WTC11 (cell line): ENCODE data around the gene EFNB3. TPM values are rescaled to one million over a fixed set of nuclear protein-coding genes. Genes with fewer than 3 reads are reported as not detected.

Source experiments
- ATAC-seq: fragments of 200-7000 bp; cut with Tn5 transposase; 2 replicates; pipeline ENCODE4 v1.10.0; 2021; ENCODE audit warnings: mild to moderate bottlenecking, moderate library complexity
- CTCF ChIA-PET: fragments of 300-600 bp; sonication (Branson Sonifier 250); formaldehyde crosslinking; loops from one replicate; lab custom pipeline; 2021; ENCODE audit warnings: antibody characterized with exemption; lab: Charles Lee
- POLR2A ChIA-PET: fragments of 350-600 bp; sonication (Branson Sonifier 250); formaldehyde crosslinking; loops from one replicate; lab custom pipeline; 2021; ENCODE audit warnings: antibody characterized with exemption; lab: Charles Lee
- DNase-seq: peaks from one replicate; pipeline ENCODE4 v3.0.0; 2021; ENCODE audit warnings: low spot score
- H3K27ac Mint-ChIP-seq: 2 replicates; pipeline ENCODE4 v1.8.0; 2021; ENCODE audit warnings: mixed read lengths
- H3K27me3 Mint-ChIP-seq: 2 replicates; pipeline ENCODE4 v1.8.0; 2021; ENCODE audit warnings: low read depth, mild to moderate bottlenecking, moderate library complexity, mixed read lengths
- H3K36me3 Mint-ChIP-seq: 2 replicates; pipeline ENCODE4 v1.8.0; 2021; ENCODE audit warnings: mixed read lengths
- H3K4me1 Mint-ChIP-seq: 2 replicates; pipeline ENCODE4 v1.8.0; 2022; ENCODE audit warnings: mixed read lengths
- H3K4me3 Mint-ChIP-seq: 2 replicates; pipeline ENCODE4 v1.8.0; 2021; ENCODE audit warnings: mild to moderate bottlenecking, moderate library complexity, mixed read lengths
- H3K9me3 Mint-ChIP-seq: 2 replicates; pipeline ENCODE4 v1.8.0; 2021; ENCODE audit warnings: mixed read lengths
- ATF2 ChIP-seq: sonication (generic); formaldehyde crosslinking; IDR thresholded peaks from 2 replicates; pipeline ENCODE4 v1.8.1; 2022; ENCODE audit warnings: low read depth, missing genetic modification reagents, borderline replicate concordance
- CREM ChIP-seq: sonication (generic); formaldehyde crosslinking; IDR thresholded peaks from 2 replicates; pipeline ENCODE4 v1.8.1; 2022; ENCODE audit warnings: mild to moderate bottlenecking, missing genetic modification reagents, moderate library complexity
- E2F1 ChIP-seq: sonication (generic); formaldehyde crosslinking; IDR thresholded peaks from 2 replicates; pipeline ENCODE4 v1.8.0; 2022; ENCODE audit warnings: mild to moderate bottlenecking, missing genetic modification reagents
- E2F4 ChIP-seq: sonication (generic); formaldehyde crosslinking; IDR thresholded peaks from 2 replicates; pipeline ENCODE4 v1.8.1; 2022; ENCODE audit warnings: low read depth, mild to moderate bottlenecking, moderate library complexity, missing genetic modification reagents, borderline replicate concordance
- EMX1 ChIP-seq: fragments of 250-450 bp; sonication (Bioruptor Pico); IDR thresholded peaks from 2 replicates; pipeline ENCODE4 v1.8.0; 2021; ENCODE audit warnings: mild to moderate bottlenecking
- FOXP4 ChIP-seq: sonication (generic); formaldehyde crosslinking; IDR thresholded peaks from 2 replicates; pipeline ENCODE4 v1.8.0; 2022; ENCODE audit warnings: mild to moderate bottlenecking, missing genetic modification reagents
- HMGXB4 ChIP-seq: sonication (generic); formaldehyde crosslinking; IDR thresholded peaks from 2 replicates; pipeline ENCODE4 v1.8.1; 2023; ENCODE audit warnings: mild to moderate bottlenecking, moderate library complexity, missing genetic modification reagents
- IRF1 ChIP-seq: sonication (generic); formaldehyde crosslinking; IDR thresholded peaks from 2 replicates; pipeline ENCODE4 v1.8.0; 2023; ENCODE audit warnings: missing genetic modification reagents
- IRF2 ChIP-seq: sonication (generic); formaldehyde crosslinking; IDR thresholded peaks from 2 replicates; pipeline ENCODE4 v1.8.0; 2022; ENCODE audit warnings: low read depth, missing genetic modification reagents, borderline replicate concordance
- JUN ChIP-seq: sonication (generic); formaldehyde crosslinking; IDR thresholded peaks from 2 replicates; pipeline ENCODE4 v1.8.0; 2023; ENCODE audit warnings: mild to moderate bottlenecking, missing genetic modification reagents
- MAX ChIP-seq: sonication (generic); formaldehyde crosslinking; IDR thresholded peaks from 2 replicates; pipeline ENCODE4 v1.8.0; 2022; ENCODE audit warnings: mild to moderate bottlenecking, missing genetic modification reagents
- MYBL2 ChIP-seq: sonication (generic); formaldehyde crosslinking; IDR thresholded peaks from 2 replicates; pipeline ENCODE4 v1.8.1; 2023; ENCODE audit warnings: mild to moderate bottlenecking, moderate library complexity, missing genetic modification reagents
- NFATC4 ChIP-seq: fragments of 250-450 bp; sonication (Bioruptor Pico); IDR thresholded peaks from 2 replicates; pipeline ENCODE4 v1.9.0; 2021; ENCODE audit warnings: mild to moderate bottlenecking
- NR1H2 ChIP-seq: sonication (generic); formaldehyde crosslinking; IDR thresholded peaks from 2 replicates; pipeline ENCODE4 v1.9.0; 2021; ENCODE audit warnings: mild to moderate bottlenecking, moderate library complexity, missing genetic modification reagents
- OVOL2 ChIP-seq: fragments of 250-450 bp; sonication (Bioruptor Pico); IDR thresholded peaks from 2 replicates; pipeline ENCODE4 v1.9.0; 2021; ENCODE audit warnings: mild to moderate bottlenecking, borderline replicate concordance
- PRRX2 ChIP-seq: fragments of 250-450 bp; sonication (Bioruptor Pico); IDR thresholded peaks from 2 replicates; pipeline ENCODE4 v1.8.0; 2021; ENCODE audit warnings: mild to moderate bottlenecking
- SP1 ChIP-seq: sonication (generic); formaldehyde crosslinking; conservative IDR thresholded peaks from 2 replicates; pipeline ENCODE4 v1.8.1; 2022; ENCODE audit warnings: missing genetic modification reagents
- TEAD4 ChIP-seq: sonication (generic); formaldehyde crosslinking; IDR thresholded peaks from 2 replicates; pipeline ENCODE4 v1.8.0; 2022; ENCODE audit warnings: mild to moderate bottlenecking, missing genetic modification reagents
- USF2 ChIP-seq: sonication (generic); formaldehyde crosslinking; IDR thresholded peaks from 2 replicates; pipeline ENCODE4 v1.8.1; 2023; ENCODE audit warnings: mild to moderate bottlenecking, missing genetic modification reagents, moderate library complexity
- ZBTB21 ChIP-seq: sonication (generic); formaldehyde crosslinking; IDR thresholded peaks from 2 replicates; pipeline ENCODE4 v1.8.1; 2023; ENCODE audit warnings: mild to moderate bottlenecking, missing genetic modification reagents, borderline replicate concordance
- ZNF121 ChIP-seq: sonication (generic); formaldehyde crosslinking; IDR thresholded peaks from 2 replicates; pipeline ENCODE4 v1.8.0; 2023; ENCODE audit warnings: missing genetic modification reagents
- ZNF232 ChIP-seq: sonication (generic); formaldehyde crosslinking; IDR thresholded peaks from 2 replicates; pipeline ENCODE4 v1.8.0; 2022; ENCODE audit warnings: mild to moderate bottlenecking, missing genetic modification reagents
- ZNF263 ChIP-seq: sonication (generic); formaldehyde crosslinking; IDR thresholded peaks from 2 replicates; pipeline ENCODE4 v1.8.1; 2022; ENCODE audit warnings: low read depth, mild to moderate bottlenecking, moderate library complexity, missing genetic modification reagents
- ZNF281 ChIP-seq: sonication (generic); formaldehyde crosslinking; IDR thresholded peaks from 2 replicates; pipeline ENCODE4 v1.8.0; 2023; ENCODE audit warnings: mild to moderate bottlenecking, missing genetic modification reagents
- ZNF671 ChIP-seq: fragments of 250-450 bp; sonication (Bioruptor Pico); IDR thresholded peaks from 2 replicates; pipeline ENCODE4 v1.8.0; 2021; ENCODE audit warnings: mild to moderate bottlenecking
- total RNA-seq: library from RNA; stranded (reverse); gene quantifications from 3 replicates; pipeline ENCODE4 v1.2.3, GENCODE V29; 2021

Gene EFNB3
- total RNA-seq, 1 experiment from 2014 or later: 14.7 TPM

- DNase-seq: no peak
- H3K27me3 Mint-ChIP-seq: peaks cover 39% of the 10 kb centered on the region
- no peak overlapping the region for H3K4me3 Mint-ChIP-seq
- CTCF ChIA-PET: interaction anchor here (1.3 to 2.0 kb wide), 2 partner anchors 23 to 88 kb away, joined by 4 read pairs; no protein-coding TSS in a partner anchor
- no peak for ATAC-seq
- H3K4me1 Mint-ChIP-seq: peaks cover 35% of the 10 kb centered on the region
- POLR2A ChIA-PET: interaction anchor here (0.6 kb wide), 1 partner anchor 325 kb away, joined by 4 read pairs; no protein-coding TSS in a partner anchor
- no peak overlapping the region for H3K27ac Mint-ChIP-seq
- TF ChIP-seq CREM (CRISPR knock-in tag) (no peak), ZNF121 (CRISPR knock-in tag) (no peak), MAX (CRISPR knock-in tag) (no peak), ATF2 (CRISPR knock-in tag) (no peak), TEAD4 (no peak), NFATC4 (CRISPR knock-in tag) (no peak), MYBL2 (CRISPR knock-in tag) (no peak), ZNF232 (no peak), JUN (no peak), PRRX2 (CRISPR knock-in tag) (no peak), IRF2 (CRISPR knock-in tag) (no peak), ZNF263 (CRISPR knock-in tag) (no peak), ZNF671 (CRISPR knock-in tag) (no peak), EMX1 (CRISPR knock-in tag) (no peak), HMGXB4 (CRISPR knock-in tag) (no peak)
- TF ChIP-seq, all 79 proteins: peak for 0
- H3K9me3 Mint-ChIP-seq: no peaks in the 10 kb centered on the region
- H3K36me3 Mint-ChIP-seq: no peaks in the 10 kb centered on the region
Measured at GRCh38 chr17:7720125-7720524, 15.1 kb downstream of the EFNB3 start.

GRCh38 chr17:7721612-7722011, 16.6 kb downstream of the EFNB3 start:
- ChIA-PET CTCF (interaction anchor here (0.6 to 2.0 kb wide), 3 partner anchors 22 to 102 kb away, joined by 3 to 4 read pairs (median 4); no protein-coding TSS in a partner anchor), POLR2A (no interaction called here)
- Mint-ChIP-seq H3K9me3 (no peaks in the 10 kb centered on the region), H3K36me3 (no peaks in the 10 kb centered on the region), H3K4me1 (peaks cover 22% of the 10 kb centered on the region), H3K4me3 (no peak overlapping the region), H3K27me3 (peaks cover 39% of the 10 kb centered on the region), H3K27ac (peak overlapping the region; percentile 71)
- DNase-seq (no peak), ATAC-seq (no peak)
- TF ChIP-seq FOXP4 (CRISPR knock-in tag) (no peak), E2F4 (no peak), SP1 (no peak), ZNF281 (CRISPR knock-in tag) (no peak), E2F1 (CRISPR knock-in tag) (no peak), IRF1 (no peak), OVOL2 (CRISPR knock-in tag) (no peak), NR1H2 (CRISPR knock-in tag) (no peak), USF2 (CRISPR knock-in tag) (no peak), ZBTB21 (CRISPR knock-in tag) (no peak)
